ENCODE measurements around the gene XPR1. TPM values are rescaled to one million over a fixed set of nuclear protein-coding genes. Genes with fewer than 3 reads are reported as not detected.

Gene XPR1
- total and polyA plus RNA-seq, 2 donors (not counting 3 experiments of a cell fraction or from before 2014, with no cell fraction given), result 23.9 to 26.7 TPM

DNA sequence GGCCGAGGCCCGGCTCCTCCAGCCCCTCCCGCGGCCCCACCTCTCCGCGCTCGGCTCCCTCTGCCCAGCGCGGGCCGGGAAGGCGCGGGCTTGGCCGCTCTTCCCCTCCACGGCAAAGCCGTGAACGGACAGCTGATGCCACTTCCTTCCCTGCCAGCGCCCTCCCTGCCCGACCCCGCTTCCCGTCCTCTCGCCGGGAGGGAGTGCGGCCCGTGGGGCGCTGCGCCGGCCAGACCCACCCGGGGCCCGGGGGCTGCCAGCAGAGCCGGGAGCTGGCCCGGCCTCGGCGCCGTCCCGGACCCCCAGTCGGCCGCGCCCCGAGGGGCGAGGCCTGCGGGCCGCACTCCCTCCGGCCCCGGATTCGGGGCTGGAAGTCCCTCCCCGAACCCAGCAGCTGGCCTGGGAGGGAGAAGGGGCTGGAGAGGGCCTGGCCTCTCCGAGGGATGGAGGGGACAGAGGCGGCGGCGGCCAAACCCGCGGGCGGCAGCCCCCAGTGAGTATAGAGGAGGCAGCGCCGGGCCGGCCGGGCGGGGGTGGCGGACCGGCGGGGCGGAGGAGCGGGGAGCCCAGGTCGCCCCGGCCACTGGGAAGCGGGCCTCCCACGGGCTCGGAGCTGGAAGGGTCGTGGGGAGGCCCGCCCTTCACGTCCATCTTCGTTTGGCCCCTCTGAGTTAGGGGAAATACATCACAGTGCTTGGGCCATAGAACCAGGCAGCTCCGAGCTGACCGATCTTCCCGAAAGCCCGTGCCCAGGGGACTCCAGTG lies 281.2 kb downstream of the XPR1 start, which contains the start of gene KIAA1614:
Gene KIAA1614 (plus strand): TSS at position 97 of the 765 bp plus-strand sequence. CDS start 347 bp downstream, at position 444.
- no peaks in the 10 kb centered on the region for H3K27me3 ChIP-seq (ENCODE audit: control insufficient read depth in 2 of 2, insufficient read depth in 2 of 2, low read length in 2 of 2)
- H4K20me1 ChIP-seq (replicated peaks; ENCODE audit: control insufficient read depth, extremely low read depth, insufficient read depth, low read length), result no peaks in the 10 kb centered on the region
- TF ChIP-seq, protein P1, sequence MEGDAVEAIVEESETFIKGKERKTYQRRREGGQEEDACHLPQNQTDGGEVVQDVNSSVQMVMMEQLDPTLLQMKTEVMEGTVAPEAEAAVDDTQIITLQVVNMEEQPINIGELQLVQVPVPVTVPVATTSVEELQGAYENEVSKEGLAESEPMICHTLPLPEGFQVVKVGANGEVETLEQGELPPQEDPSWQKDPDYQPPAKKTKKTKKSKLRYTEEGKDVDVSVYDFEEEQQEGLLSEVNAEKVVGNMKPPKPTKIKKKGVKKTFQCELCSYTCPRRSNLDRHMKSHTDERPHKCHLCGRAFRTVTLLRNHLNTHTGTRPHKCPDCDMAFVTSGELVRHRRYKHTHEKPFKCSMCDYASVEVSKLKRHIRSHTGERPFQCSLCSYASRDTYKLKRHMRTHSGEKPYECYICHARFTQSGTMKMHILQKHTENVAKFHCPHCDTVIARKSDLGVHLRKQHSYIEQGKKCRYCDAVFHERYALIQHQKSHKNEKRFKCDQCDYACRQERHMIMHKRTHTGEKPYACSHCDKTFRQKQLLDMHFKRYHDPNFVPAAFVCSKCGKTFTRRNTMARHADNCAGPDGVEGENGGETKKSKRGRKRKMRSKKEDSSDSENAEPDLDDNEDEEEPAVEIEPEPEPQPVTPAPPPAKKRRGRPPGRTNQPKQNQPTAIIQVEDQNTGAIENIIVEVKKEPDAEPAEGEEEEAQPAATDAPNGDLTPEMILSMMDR (IDR thresholded peaks at IDR 0.05; ENCODE audit: extremely low read depth in 1 of 2, insufficient read depth in 1 of 2, low read depth in 1 of 2, low read length in 2 of 2), result no peak
- peak; percentile 41 for TF ChIP-seq POLR2AphosphoS5 (IDR thresholded peaks at IDR 0.05; ENCODE audit: insufficient read depth, low read depth, low read length)
- H3K9me1 ChIP-seq (replicated peaks; ENCODE audit: control insufficient read depth, extremely low read depth, insufficient read depth, low read length), result no peaks in the 10 kb centered on the region
- H3K9ac ChIP-seq (replicated peaks; ENCODE audit: extremely low read depth, insufficient read depth, low read length), result peak within 1 kb of the TSS; percentile 57
- dilution Hi-C loops (cut with MboI; ENCODE audit: extremely low pct_ligation_motif_present, low sequenced_read_pairs), result no loop called here
- intact Hi-C loops (cut with micrococcal nuclease), result loop anchor here (2.0 kb wide), 1 partner anchor 110 kb away; the partner anchor contains the start of gene STX6
- no TSS peak for BruUV-seq (replicated peaks)
- FAIRE-seq (peak; percentile 4), DNase-seq (ENCODE audit: low read depth, low spot score) (no peak)
- POLR2A ChIA-PET, result interaction anchor here (0.5 kb wide), 1 partner anchor 110 kb away, joined by 3 read pairs; no protein-coding TSS in a partner anchor
- H2AFZ ChIP-seq (ENCODE audit: low read depth, low read length), result peak within 1 kb of the TSS; percentile 80
- peak within 1 kb of the TSS; percentile 70 for H3K4me2 ChIP-seq (ENCODE audit: insufficient read depth, low read length)
- no peaks in the 10 kb centered on the region for H3K36me3 ChIP-seq (ENCODE audit: control insufficient read depth in 2 of 2, extremely low read depth in 1 of 2, insufficient read depth in 2 of 2, low read length in 2 of 2)
- H3K4me1 ChIP-seq (ENCODE audit: control insufficient read depth, extremely low read depth, insufficient read depth, low read length), result peaks cover 5% of the 10 kb centered on the region
- H3K4me3 ChIP-seq (replicated peaks in 1 of 3; ENCODE audit: insufficient read depth in 1 of 3, low read depth in 1 of 3, low read length in 3 of 3), result peak within 1 kb of the TSS; percentile 23 to 56 (median 52)
- H3K27ac ChIP-seq (ENCODE audit: insufficient read depth, low read depth, low read length), result no peak within 1 kb of the TSS
- H3K9me3 ChIP-seq (replicated peaks; ENCODE audit: control insufficient read depth, insufficient read depth, low read length), result no peaks in the 10 kb centered on the region
- CTCF ChIA-PET, result interaction anchor here (0.5 to 5.0 kb wide), 6 partner anchors 8 to 512 kb away, joined by 3 to 27 read pairs (median 4); no protein-coding TSS in a partner anchor
- H3K79me2 ChIP-seq (ENCODE audit: control insufficient read depth, insufficient read depth, low read length), result no peaks in the 10 kb centered on the region

DNA sequence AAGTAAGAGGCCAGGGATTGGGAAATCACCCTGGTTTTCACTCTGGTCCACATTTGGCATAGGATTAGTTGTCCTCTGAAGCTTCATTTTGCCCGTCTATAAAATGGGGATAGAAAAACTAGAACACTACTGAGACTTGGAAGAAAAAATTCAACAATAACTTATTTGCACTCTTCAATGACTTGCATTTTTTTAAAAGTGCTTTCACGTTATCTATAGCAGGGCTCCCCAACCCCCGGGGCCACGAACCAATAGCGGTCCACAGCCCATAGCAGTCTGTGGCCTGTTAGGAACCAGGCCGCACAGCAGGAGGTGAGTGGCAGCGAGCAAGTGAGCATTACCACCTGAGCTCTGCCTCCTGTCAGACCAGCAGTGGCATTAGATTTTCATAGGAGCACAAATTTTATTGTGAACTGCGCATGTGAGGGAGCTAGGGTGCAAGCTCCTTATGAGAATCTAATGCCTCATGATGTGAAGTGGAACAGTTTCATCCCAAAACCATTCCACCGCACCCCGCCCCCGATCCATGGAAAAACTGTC lies 283.7 kb downstream of the XPR1 start:
- no TSS peak for BruUV-seq (replicated peaks)
- no peaks in the 10 kb centered on the region for H3K27me3 ChIP-seq (ENCODE audit: control insufficient read depth in 2 of 2, insufficient read depth in 2 of 2, low read length in 2 of 2)
- no peaks in the 10 kb centered on the region for H3K36me3 ChIP-seq (ENCODE audit: control insufficient read depth in 2 of 2, extremely low read depth in 1 of 2, insufficient read depth in 2 of 2, low read length in 2 of 2)
- H3K4me1 ChIP-seq (ENCODE audit: control insufficient read depth, extremely low read depth, insufficient read depth, low read length), result peaks cover 5% of the 10 kb centered on the region
- intact Hi-C loops (cut with micrococcal nuclease) (no loop called here), dilution Hi-C loops (cut with MboI; ENCODE audit: extremely low pct_ligation_motif_present, low sequenced_read_pairs) (no loop called here)
- CTCF ChIA-PET, result interaction anchor here (1.0 to 5.0 kb wide), 2 partner anchors 10 to 34 kb away, joined by 3 to 27 read pairs; no protein-coding TSS in a partner anchor
- no peak for TF ChIP-seq JUN (IDR thresholded peaks at IDR 0.05; ENCODE audit: borderline replicate concordance, insufficient read depth, insufficient read length, low read depth)
- TF ChIP-seq, protein P2, sequence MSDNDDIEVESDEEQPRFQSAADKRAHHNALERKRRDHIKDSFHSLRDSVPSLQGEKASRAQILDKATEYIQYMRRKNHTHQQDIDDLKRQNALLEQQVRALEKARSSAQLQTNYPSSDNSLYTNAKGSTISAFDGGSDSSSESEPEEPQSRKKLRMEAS (IDR thresholded peaks at IDR 0.05; ENCODE audit: insufficient read depth, insufficient read length), result no peak
- no peak for TF ChIP-seq MYC (IDR thresholded peaks at IDR 0.05; ENCODE audit: low read depth, low read length)
- TF ChIP-seq POLR2AphosphoS5 (IDR thresholded peaks at IDR 0.05; ENCODE audit: insufficient read depth, low read depth, low read length), result no peak
- TF ChIP-seq POLR2A (IDR thresholded peaks at IDR 0.05; ENCODE audit: low read depth, low read length), result no peak
- no peak for TF ChIP-seq EZH2 (IDR thresholded peaks at IDR 0.05; ENCODE audit: borderline replicate concordance, low read depth, low read length, severe bottlenecking)
- TF ChIP-seq FOS (IDR thresholded peaks at IDR 0.05; ENCODE audit: borderline replicate concordance, insufficient read depth, low read length), result no peak
- no peak for TF ChIP-seq GATA2 (IDR thresholded peaks at IDR 0.05; ENCODE audit: insufficient read depth, insufficient read length, low read depth, low read length)
- TF ChIP-seq, protein P1 (IDR thresholded peaks at IDR 0.05; ENCODE audit: extremely low read depth in 1 of 2, insufficient read depth in 1 of 2, low read depth in 1 of 2, low read length in 2 of 2), result no peak
- H2AFZ ChIP-seq (ENCODE audit: low read depth, low read length), result no peak overlapping the region
- H3K27ac ChIP-seq (ENCODE audit: insufficient read depth, low read depth, low read length), result no peak overlapping the region
- no peak overlapping the region for H3K4me3 ChIP-seq (replicated peaks in 1 of 3; ENCODE audit: insufficient read depth in 1 of 3, low read depth in 1 of 3, low read length in 3 of 3)
- FAIRE-seq, result no peak
- H4K20me1 ChIP-seq (replicated peaks; ENCODE audit: control insufficient read depth, extremely low read depth, insufficient read depth, low read length), result no peaks in the 10 kb centered on the region
- POLR2A ChIA-PET, result no interaction called here
- no peak overlapping the region for H3K4me2 ChIP-seq (ENCODE audit: insufficient read depth, low read length)
- H3K79me2 ChIP-seq (ENCODE audit: control insufficient read depth, insufficient read depth, low read length), result no peaks in the 10 kb centered on the region
- DNase-seq (ENCODE audit: low read depth, low spot score), result no peak
- H3K9ac ChIP-seq (replicated peaks; ENCODE audit: extremely low read depth, insufficient read depth, low read length), result no peak overlapping the region
- no peaks in the 10 kb centered on the region for H3K9me1 ChIP-seq (replicated peaks; ENCODE audit: control insufficient read depth, extremely low read depth, insufficient read depth, low read length)
- no peaks in the 10 kb centered on the region for H3K9me3 ChIP-seq (replicated peaks; ENCODE audit: control insufficient read depth, insufficient read depth, low read length)

Measured in endothelial cell of umbilical vein (primary cell).